Measurements from ENCODE around the gene EN1. TPM values are rescaled to one million over a fixed set of nuclear protein-coding genes. Genes with fewer than 3 reads are reported as not detected.

Gene EN1
- total RNA-seq, 1 donor from 2014 or later, result not detected

DNA sequence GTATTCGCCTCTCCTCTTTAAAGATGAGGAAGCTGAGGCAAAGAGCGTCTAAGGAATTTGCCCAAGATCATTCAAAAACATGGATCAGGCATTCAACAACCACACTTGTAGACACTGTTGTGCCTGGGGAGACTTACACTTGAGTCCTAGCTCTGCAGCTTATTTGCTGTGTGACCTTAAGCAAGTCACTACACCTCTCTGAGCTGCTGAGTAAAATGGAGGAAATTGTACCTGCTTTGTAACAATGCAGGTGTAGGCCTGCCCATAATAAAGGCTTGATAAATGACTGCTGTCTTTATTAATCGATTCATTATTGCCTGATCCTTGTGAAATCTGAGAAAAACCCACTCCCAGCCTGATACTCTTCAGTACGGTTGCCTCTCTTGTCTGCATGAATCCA is 30.8 kb downstream of the EN1 start:
- Histone ChIP-seq H3K9ac (no peak overlapping the region), H4K20me1 (ENCODE audit: low read depth) (peaks cover 6% of the 10 kb centered on the region), H3K4me1 (peaks cover 27% of the 10 kb centered on the region), H2AFZ (replicated peaks) (no peak overlapping the region), H3K27ac (no peak overlapping the region), H3F3A (ENCODE audit: low read depth) (peaks cover 16% of the 10 kb centered on the region), H3K9me3 (ENCODE audit: low read depth) (no peaks in the 10 kb centered on the region), H3K79me2 (ENCODE audit: low read depth) (no peaks in the 10 kb centered on the region), H3K4me2 (no peak overlapping the region), H3K36me3 (no peaks in the 10 kb centered on the region), H3K27me3 (peaks cover 89% of the 10 kb centered on the region), H3K4me3 (no peak overlapping the region)
- no peak for TF ChIP-seq EZH2phosphoT487 (IDR thresholded peaks at IDR 0.05)
- TF ChIP-seq, protein P1, sequence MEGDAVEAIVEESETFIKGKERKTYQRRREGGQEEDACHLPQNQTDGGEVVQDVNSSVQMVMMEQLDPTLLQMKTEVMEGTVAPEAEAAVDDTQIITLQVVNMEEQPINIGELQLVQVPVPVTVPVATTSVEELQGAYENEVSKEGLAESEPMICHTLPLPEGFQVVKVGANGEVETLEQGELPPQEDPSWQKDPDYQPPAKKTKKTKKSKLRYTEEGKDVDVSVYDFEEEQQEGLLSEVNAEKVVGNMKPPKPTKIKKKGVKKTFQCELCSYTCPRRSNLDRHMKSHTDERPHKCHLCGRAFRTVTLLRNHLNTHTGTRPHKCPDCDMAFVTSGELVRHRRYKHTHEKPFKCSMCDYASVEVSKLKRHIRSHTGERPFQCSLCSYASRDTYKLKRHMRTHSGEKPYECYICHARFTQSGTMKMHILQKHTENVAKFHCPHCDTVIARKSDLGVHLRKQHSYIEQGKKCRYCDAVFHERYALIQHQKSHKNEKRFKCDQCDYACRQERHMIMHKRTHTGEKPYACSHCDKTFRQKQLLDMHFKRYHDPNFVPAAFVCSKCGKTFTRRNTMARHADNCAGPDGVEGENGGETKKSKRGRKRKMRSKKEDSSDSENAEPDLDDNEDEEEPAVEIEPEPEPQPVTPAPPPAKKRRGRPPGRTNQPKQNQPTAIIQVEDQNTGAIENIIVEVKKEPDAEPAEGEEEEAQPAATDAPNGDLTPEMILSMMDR (IDR thresholded peaks at IDR 0.05), result no peak
- no peak for TF ChIP-seq EZH2 (IDR thresholded peaks at IDR 0.05)
- Mint-ChIP-seq H3K27me3 (ENCODE audit: insufficient read depth, low read depth) (peaks cover 13% of the 10 kb centered on the region), H3K36me3 (no peaks in the 10 kb centered on the region), H3K4me1 (peaks cover 59% of the 10 kb centered on the region), H3K9me3 (no peaks in the 10 kb centered on the region), H3K4me3 (peak overlapping the region; percentile 36), H3K27ac (no peak overlapping the region)
- DNase-seq (ENCODE audit: low spot score), result no peak

DNA sequence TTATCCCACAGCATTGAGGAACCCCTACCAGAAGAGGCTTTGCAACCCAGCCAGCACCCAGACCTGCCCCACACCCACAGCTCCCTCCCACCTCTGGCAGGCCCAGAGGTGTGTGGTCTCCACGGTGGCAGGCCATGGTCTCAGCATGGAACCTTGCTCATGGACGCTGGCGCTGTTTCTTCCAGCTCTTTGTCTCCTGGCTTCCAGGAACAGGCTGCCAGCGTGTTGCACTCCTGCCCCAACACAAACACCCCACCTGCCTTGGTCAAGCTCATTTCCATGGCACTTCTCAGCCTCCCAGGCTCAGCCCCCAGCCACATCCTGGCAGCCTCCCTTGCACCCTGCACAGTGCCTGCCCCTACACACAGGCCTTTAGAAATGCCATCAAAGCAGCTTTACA is 31.7 kb downstream of the EN1 start:
- H3K27ac ChIP-seq, result no peak overlapping the region
- H3K27me3 ChIP-seq, result peaks cover 82% of the 10 kb centered on the region
- no peak overlapping the region for H3K9ac ChIP-seq
- Mint-ChIP-seq H3K4me1 (peaks cover 62% of the 10 kb centered on the region), H3K9me3 (no peaks in the 10 kb centered on the region), H3K4me3 (no peak overlapping the region), H3K27ac (peak overlapping the region; percentile 87), H3K27me3 (ENCODE audit: insufficient read depth, low read depth) (peaks cover 17% of the 10 kb centered on the region), H3K36me3 (no peaks in the 10 kb centered on the region)
- no peak for DNase-seq (ENCODE audit: low spot score)
- peaks cover 27% of the 10 kb centered on the region for H3K4me1 ChIP-seq
- no peak for TF ChIP-seq EZH2 (IDR thresholded peaks at IDR 0.05)
- TF ChIP-seq, protein P1 (IDR thresholded peaks at IDR 0.05), result no peak
- TF ChIP-seq EZH2phosphoT487 (IDR thresholded peaks at IDR 0.05), result no peak
- no peaks in the 10 kb centered on the region for H3K79me2 ChIP-seq (ENCODE audit: low read depth)
- no peaks in the 10 kb centered on the region for H3K36me3 ChIP-seq
- H3F3A ChIP-seq (ENCODE audit: low read depth), result peaks cover 16% of the 10 kb centered on the region
- no peak overlapping the region for H3K4me2 ChIP-seq
- no peak overlapping the region for H2AFZ ChIP-seq (replicated peaks)
- H3K9me3 ChIP-seq (ENCODE audit: low read depth), result no peaks in the 10 kb centered on the region
- H3K4me3 ChIP-seq, result no peak overlapping the region
- H4K20me1 ChIP-seq (ENCODE audit: low read depth), result peaks cover 6% of the 10 kb centered on the region

DNA sequence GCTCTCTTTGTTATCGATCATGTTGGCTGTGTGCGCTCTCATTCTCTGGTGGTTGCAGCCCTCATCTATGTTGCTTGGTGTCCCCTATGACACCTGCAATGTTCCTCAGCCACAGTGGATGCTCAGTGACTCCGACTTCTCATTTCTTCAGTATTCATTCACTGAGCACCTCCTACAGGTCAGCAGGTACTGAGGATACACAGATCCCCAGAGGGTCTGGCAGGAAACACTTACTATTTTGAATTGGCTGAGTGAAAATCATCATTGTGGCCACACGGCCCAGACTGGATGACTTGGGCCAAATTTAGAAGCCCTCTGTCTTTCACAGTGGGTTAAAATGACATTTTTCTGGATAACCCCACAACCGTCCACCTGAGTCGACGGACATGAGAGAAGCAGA is 32.1 kb downstream of the EN1 start:
- no peak for TF ChIP-seq EZH2 (IDR thresholded peaks at IDR 0.05)
- TF ChIP-seq EZH2phosphoT487 (IDR thresholded peaks at IDR 0.05), result no peak
- TF ChIP-seq, protein P1 (IDR thresholded peaks at IDR 0.05), result no peak
- no peaks in the 10 kb centered on the region for H3K9me3 Mint-ChIP-seq
- no peak overlapping the region for H3K4me2 ChIP-seq
- no peaks in the 10 kb centered on the region for H3K9me3 ChIP-seq (ENCODE audit: low read depth)
- no peak overlapping the region for H3K4me3 ChIP-seq
- H3K36me3 ChIP-seq, result no peaks in the 10 kb centered on the region
- H4K20me1 ChIP-seq (ENCODE audit: low read depth), result peaks cover 6% of the 10 kb centered on the region
- H2AFZ ChIP-seq (replicated peaks), result no peak overlapping the region
- peaks cover 62% of the 10 kb centered on the region for H3K4me1 Mint-ChIP-seq
- H3K27me3 Mint-ChIP-seq (ENCODE audit: insufficient read depth, low read depth), result peaks cover 17% of the 10 kb centered on the region
- H3K27ac Mint-ChIP-seq, result peak overlapping the region; percentile 44
- no peak overlapping the region for H3K27ac ChIP-seq
- no peaks in the 10 kb centered on the region for H3K36me3 Mint-ChIP-seq
- H3F3A ChIP-seq (ENCODE audit: low read depth), result peaks cover 16% of the 10 kb centered on the region
- H3K4me1 ChIP-seq, result peaks cover 27% of the 10 kb centered on the region
- peaks cover 82% of the 10 kb centered on the region for H3K27me3 ChIP-seq
- H3K79me2 ChIP-seq (ENCODE audit: low read depth), result no peaks in the 10 kb centered on the region
- H3K4me3 Mint-ChIP-seq, result no peak overlapping the region
- no peak overlapping the region for H3K9ac ChIP-seq
- DNase-seq (ENCODE audit: low spot score), result no peak

Data from neural progenitor cell (in vitro differentiated cells).